HG02763 (cell line): ENCODE data around the gene YIF1A.
"Not testable (repeated sequence)": the region's sequence is repeated elsewhere in the genome, so short reads cannot be mapped to it uniquely, and the experiment has no call there.

Experiments
- ATAC-seq: cut with Tn5 transposase; IDR thresholded peaks from one replicate; pipeline ENCODE4 v1.9.1; 2021; ENCODE audit warnings: mild to moderate bottlenecking, moderate library complexity; ENCODE audit not compliant: unreplicated experiment

The YIF1A gene

DNA sequence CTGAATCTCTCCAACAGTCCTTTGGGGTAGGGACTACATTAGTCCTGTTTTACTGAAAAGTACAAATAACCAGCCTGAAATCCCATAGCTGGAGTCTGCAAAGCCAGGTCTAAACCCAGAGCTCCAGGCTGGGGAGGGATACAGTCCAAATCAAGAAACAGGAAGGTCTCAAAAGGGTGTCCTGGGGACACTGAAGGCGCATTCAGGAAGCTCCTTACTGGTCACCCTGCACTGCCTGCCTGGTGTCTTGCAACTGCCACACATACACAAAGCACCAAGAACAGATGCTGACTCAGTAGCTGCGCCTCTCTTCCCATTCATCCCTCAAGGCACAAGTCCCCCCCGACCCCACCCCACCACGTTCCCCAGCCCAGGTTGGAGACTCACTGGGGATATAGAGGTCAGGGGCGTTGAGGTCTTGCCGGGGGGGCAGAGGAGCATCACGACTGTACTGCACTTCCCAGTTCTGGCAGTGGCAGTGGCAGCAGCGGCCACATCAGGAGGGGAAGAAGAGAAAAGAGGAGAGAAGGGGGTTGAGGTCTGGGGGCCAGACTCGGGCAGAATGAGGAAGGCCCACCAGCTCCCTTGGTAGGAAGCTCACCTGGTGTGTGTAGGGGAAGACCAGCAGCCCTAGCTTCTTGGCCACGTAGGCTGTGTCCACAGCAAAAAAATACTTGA is 1.6 kb downstream of the YIF1A start:
- ATAC-seq = no peak

DNA sequence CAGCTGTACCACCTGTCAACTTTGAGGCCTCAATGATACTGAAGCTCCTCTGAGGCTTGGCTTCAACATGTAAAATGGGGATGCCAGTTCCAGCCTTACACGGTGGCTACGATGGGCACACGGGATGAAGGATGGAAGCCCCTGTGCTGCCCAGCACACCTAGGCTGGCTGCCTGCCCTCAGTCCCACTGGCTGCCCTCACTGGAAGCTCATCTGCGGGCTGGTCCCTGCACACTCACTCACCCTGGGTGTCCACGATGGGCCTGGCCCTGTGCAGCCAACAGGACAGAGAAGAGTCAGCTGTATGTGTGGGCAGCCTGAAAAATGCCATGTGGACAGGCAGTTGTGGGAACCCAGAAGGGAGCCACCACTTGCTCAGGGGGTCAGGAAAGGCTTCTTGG is 2.2 kb downstream of the YIF1A start:
- ATAC-seq = no peak

GRCh38 chr11:66285250-66285947 is 3.5 kb downstream of the YIF1A start:
- ATAC-seq = no peak

GRCh38 chr11:66284526-66285078 is 4.3 kb downstream of the YIF1A start:
- ATAC-seq = no peak

- no peak for ATAC-seq
Measured at GRCh38 chr11:66283461-66284105, 5.4 kb downstream of the YIF1A start.

DNA sequence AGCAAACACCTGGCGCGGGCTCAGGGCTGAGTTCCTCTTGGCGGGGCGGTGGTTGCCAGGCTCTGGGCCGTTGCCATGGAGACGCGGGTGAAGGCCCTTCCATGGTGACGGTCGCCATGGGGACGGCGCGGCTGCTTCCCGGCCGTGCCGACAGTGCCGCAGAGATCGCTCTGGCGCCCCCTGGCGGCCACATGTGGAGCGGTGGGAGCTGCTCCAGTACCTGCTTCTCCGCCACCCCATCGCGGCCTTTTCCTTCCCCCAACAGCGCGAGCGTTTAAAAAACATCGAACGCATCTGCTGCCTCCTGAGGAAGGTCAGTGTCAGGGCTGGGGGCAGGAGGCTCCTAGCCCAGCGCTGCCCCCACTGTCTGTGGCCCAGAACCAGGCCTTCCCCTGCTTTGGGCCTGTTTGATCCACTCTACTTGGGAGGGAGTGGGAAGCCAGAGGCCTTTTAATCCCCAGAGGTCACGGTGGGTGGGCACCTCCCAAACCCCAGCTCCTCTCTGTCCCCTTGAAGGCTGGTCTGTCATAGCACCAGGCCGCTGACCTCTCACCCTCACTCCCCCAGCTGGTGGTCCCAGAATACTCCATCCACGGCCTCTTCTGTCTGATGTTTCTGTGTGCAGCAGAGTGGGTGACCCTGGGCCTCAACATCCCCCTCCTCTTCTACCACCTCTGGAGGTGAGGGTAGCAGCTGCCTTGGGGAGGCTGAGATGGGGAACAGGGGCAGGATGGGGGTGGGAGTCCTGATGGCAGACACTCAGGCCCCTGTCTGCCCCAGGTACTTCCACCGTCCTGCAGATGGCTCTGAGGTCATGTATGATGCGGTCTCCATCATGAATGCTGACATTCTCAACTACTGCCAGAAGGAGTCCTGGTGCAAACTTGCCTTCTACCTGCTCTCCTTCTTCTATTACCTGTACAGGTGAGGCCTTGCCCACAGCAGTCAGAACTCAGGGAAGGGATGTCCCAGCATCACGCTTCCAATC is 6.2 kb downstream of the YIF1A start:
- ATAC-seq = peak; percentile 74

DNA sequence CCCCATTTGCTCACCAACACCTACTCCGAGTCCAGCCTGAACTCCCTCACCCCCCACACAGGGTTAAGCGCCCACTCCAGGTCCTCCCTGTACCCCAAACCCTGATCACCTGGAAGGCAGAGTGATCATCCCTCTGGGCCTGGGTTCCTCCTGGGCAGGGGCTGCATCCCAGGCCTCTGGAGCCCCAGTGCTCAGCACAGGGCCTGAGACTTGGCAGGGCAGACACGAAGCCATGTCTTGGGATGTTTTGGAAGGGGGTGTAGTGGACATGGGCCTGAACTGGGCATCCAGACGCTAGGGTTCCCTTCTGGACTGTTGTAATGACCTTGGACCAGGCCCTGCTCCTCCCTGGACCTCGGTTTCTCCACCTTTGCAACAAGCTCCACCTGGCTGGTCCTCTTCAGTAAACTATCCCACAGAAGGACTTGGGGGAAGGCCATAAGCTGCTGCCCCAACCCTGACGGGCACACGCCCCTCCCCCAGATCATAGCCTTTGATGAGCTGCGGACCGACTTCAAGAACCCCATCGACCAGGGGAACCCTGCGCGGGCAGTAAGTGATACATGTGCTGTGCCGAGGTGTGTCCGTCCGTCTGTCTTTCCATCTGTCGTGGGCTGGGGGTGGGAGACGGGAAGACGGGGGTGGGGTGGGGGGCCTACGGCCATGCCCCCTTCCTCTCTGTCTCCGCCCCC is 7.0 kb downstream of the YIF1A start:
- ATAC-seq = no peak

GRCh38 chr11:66281001-66281400 is 7.9 kb downstream of the YIF1A start:
- no peak for ATAC-seq

GRCh38 chr11:66280428-66280827 is 8.5 kb downstream of the YIF1A start:
- no peak for ATAC-seq

- no peak for ATAC-seq
Measured at GRCh38 chr11:66279092-66279734, 9.7 kb downstream of the YIF1A start.

DNA sequence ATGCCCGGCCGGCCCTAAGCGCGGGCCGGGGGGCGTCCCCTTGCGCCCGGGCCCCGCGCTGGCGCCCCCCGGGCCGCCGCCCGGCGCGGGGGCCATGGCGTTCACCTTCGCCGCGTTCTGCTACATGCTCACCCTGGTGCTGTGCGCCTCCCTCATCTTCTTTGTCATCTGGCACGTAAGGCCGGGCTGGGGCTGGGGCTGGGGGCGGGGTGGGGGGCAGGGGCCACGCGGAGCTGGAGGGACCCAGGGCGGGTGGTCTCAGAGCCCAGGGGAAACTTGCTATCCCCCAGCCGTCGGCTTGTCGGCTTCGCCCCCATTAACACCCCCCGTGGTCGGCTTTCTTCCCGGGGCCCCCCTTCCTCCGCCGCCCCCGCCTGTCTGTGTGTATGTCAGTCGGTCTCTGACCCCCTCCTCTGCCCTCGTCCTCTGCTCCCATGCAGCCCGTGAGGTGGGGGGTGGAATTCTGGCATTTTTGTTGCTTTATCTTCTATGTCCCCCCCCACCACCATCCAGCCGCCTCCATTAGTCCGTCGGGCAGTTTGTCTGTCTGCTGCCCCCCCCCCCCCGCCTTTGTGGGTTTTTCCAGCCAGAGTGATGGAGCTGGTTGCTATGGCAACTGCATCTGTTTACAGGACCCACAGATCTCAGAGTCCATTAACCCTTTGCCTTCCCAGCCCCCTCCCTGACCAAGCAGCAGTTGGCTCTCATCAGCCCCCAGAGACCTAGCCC is 10.4 kb downstream of the YIF1A start:
- ATAC-seq = no peak

DNA sequence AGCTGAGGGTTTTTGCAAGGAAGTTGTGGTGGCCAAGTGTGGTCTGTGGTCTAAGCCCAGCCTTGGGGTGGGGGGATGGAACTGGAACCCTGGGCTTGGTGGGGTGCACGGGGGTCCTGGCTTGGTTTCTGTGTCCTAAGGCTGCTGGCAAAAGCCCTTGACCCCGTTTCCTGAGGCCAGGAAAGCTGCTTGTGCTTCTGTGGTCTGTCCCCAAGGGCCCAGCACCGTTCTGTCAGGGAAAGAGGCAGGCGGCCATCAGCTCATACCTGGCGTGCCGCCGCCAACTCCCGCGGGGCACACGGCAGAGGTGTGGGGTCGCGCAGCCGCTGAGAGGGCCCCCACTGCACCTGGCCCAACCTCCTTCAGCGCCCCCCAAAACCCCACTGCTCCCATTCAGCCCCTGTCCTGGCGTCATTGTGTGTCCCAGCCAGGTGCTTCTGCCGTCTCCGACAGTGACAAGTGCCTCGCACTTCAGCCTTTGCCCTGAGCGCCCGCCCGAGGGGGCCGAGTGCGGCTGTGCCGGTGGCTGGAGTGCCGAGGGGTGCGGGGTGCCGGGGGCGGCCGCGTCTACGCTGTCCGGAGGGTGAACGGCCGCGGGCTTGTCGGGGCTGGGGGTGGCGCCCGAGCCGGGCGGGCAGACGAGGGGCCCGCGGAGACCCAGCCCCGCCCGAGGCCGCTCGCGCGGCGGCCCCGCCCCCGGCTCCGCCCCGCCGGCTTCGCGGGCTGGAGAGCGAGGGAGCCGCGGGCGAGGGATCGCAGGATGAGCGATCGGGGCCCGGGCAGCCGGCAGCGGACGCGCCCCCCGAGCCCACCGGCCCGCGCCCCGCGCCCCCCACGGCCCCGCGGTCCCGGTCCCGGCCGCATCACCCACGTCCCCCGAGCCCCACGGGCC is 11.2 kb downstream of the YIF1A start, which contains the start of gene CNIH2:
Gene CNIH2, plus strand, starts transcription at position 705 of the 892 bp plus-strand sequence. CDS start 282 bp downstream, outside the sequence.
- no peak for ATAC-seq

GRCh38 chr11:66277064-66277463 is 11.9 kb downstream of the YIF1A start:
- not testable (repeated sequence) for ATAC-seq

DNA sequence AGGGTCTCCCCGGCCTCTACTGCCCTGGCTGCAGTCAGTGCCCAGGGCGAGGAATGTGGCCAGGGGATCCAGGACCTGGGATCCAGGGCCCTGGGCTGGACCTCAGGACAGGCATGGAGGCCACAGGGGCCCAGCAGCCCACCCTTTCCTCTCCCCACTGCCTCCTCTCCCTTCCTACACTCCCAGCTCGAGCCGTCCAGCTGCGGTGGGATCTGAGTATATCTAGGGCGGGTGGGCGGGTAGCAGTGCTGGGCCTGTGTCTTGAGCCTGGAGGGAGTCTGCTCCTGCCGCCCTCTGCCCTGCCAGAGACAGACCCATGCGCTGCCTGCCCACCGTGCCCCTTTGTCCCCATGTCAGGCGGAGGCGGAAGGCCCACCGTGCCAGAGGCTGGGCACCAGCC is 12.3 kb downstream of the YIF1A start:
- not testable (repeated sequence) for ATAC-seq

DNA sequence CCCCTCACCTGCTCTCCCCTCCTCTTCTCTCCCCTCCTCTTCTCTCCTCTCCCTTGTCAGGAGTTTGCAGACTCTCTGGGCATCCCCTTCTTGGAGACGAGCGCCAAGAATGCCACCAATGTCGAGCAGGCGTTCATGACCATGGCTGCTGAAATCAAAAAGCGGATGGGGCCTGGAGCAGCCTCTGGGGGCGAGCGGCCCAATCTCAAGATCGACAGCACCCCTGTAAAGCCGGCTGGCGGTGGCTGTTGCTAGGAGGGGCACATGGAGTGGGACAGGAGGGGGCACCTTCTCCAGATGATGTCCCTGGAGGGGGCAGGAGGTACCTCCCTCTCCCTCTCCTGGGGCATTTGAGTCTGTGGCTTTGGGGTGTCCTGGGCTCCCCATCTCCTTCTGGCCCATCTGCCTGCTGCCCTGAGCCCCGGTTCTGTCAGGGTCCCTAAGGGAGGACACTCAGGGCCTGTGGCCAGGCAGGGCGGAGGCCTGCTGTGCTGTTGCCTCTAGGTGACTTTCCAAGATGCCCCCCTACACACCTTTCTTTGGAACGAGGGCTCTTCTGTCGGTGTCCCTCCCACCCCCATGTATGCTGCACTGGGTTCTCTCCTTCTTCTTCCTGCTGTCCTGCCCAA is 12.8 kb downstream of the YIF1A start:
- no peak for ATAC-seq

GRCh38 chr11:66275396-66275795 is 13.5 kb downstream of the YIF1A start:
- ATAC-seq = no peak

DNA sequence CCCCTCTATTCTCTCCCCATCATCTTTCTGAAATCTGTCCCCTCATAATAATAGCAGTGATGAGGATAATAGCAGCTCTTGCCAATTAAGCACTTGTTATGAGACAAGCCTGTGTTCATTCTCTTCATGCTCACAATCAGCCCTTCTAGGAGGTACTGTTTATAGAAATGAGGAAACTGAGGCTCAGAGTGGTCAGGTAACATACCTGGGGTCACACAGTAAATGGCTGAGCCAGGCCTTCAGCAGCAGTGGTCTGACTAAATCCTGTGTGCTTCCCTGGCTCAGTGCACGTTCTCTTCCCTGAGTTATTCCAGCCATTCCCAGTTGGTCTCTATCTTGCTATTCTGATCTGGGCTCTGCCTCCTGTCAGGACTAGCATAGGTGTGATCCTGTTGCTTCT is 14.7 kb downstream of the YIF1A start:
- ATAC-seq = no peak
